DOHH2 (cell line): ENCODE results near the gene PORCN.

Experiments used
- H3F3A ChIP-seq: fragments of 200-600 bp; sonication (generic), shearing (Covaris generic); 2 replicates; pipeline ENCODE4 v1.6.0; 2016; ENCODE audit warnings: antibody characterized with exemption, mild to moderate bottlenecking; ENCODE audit not compliant: control insufficient read depth, insufficient read depth
- H3K27ac ChIP-seq: fragments of 200-600 bp; sonication (generic); 2 replicates; pipeline ENCODE4 v1.5.1; 2014; ENCODE audit warnings: low read depth, mild to moderate bottlenecking, low read length, moderate library complexity
- H3K27me3 ChIP-seq: fragments of 200-600 bp; sonication (generic); 2 replicates; pipeline ENCODE4 v1.6.1; 2014; ENCODE audit warnings: mild to moderate bottlenecking, low read length, mixed read lengths; ENCODE audit not compliant: control insufficient read depth
- H3K36me3 ChIP-seq: fragments of 200-600 bp; sonication (generic); 2 replicates; pipeline ENCODE4 v1.6.1; 2014; ENCODE audit warnings: mild to moderate bottlenecking, low read length, moderate library complexity, mixed read lengths; ENCODE audit not compliant: control insufficient read depth
- H3K4me1 ChIP-seq: fragments of 200-600 bp; sonication (generic); 2 replicates; pipeline ENCODE4 v1.6.1; 2014; ENCODE audit warnings: mild to moderate bottlenecking, low read length, mixed read lengths; ENCODE audit not compliant: control insufficient read depth
- H3K4me2 ChIP-seq: fragments of 200-600 bp; sonication (generic); 2 replicates; pipeline ENCODE4 v1.6.0; 2014; ENCODE audit warnings: mild to moderate bottlenecking, low read length, moderate library complexity
- H3K4me3 ChIP-seq: fragments of 200-600 bp; sonication (generic); 2 replicates; pipeline ENCODE4 v1.5.1; 2014; ENCODE audit warnings: mild to moderate bottlenecking, low read length, mixed read lengths
- H3K79me2 ChIP-seq: fragments of 200-600 bp; sonication (generic); 2 replicates; pipeline ENCODE4 v1.6.1; 2014; ENCODE audit warnings: mild to moderate bottlenecking, low read length, mixed read lengths; ENCODE audit not compliant: control insufficient read depth
- H3K9me2 ChIP-seq: fragments of 200-600 bp; sonication (generic); replicated peaks from 2 replicates; pipeline ENCODE4 v1.6.1; 2014; ENCODE audit warnings: mild to moderate bottlenecking, low read length, mixed read lengths; ENCODE audit not compliant: control insufficient read depth
- H3K9me3 ChIP-seq: fragments of 200-600 bp; sonication (generic); 2 replicates; pipeline ENCODE4 v1.6.1; 2014; ENCODE audit warnings: antibody characterized with exemption, low read length, mixed read lengths; ENCODE audit not compliant: control insufficient read depth, insufficient read depth
- H4K20me1 ChIP-seq: fragments of 200-600 bp; sonication (generic); 2 replicates; pipeline ENCODE4 v1.6.0; 2014; ENCODE audit warnings: low read depth, mild to moderate bottlenecking, antibody characterized with exemption, low read length, moderate library complexity; ENCODE audit not compliant: control insufficient read depth, insufficient read depth
- EZH2phosphoT487 ChIP-seq: fragments of 200-600 bp; sonication (generic); IDR thresholded peaks from 2 replicates; pipeline ENCODE4 v1.6.1; 2017; ENCODE audit warnings: borderline replicate concordance, mild to moderate bottlenecking, antibody characterized with exemption, low read length, moderate library complexity, mixed read lengths
- TF ChIP-seq, protein P1 (sequence below): fragments of 200-600 bp; sonication (generic); IDR thresholded peaks from one replicate; pipeline ENCODE4 v1.5.1; 2014; ENCODE audit warnings: antibody characterized with exemption, mild to moderate bottlenecking, low read depth, low read length; ENCODE audit not compliant: poor library complexity, severe bottlenecking

PORCN gene

DNA sequence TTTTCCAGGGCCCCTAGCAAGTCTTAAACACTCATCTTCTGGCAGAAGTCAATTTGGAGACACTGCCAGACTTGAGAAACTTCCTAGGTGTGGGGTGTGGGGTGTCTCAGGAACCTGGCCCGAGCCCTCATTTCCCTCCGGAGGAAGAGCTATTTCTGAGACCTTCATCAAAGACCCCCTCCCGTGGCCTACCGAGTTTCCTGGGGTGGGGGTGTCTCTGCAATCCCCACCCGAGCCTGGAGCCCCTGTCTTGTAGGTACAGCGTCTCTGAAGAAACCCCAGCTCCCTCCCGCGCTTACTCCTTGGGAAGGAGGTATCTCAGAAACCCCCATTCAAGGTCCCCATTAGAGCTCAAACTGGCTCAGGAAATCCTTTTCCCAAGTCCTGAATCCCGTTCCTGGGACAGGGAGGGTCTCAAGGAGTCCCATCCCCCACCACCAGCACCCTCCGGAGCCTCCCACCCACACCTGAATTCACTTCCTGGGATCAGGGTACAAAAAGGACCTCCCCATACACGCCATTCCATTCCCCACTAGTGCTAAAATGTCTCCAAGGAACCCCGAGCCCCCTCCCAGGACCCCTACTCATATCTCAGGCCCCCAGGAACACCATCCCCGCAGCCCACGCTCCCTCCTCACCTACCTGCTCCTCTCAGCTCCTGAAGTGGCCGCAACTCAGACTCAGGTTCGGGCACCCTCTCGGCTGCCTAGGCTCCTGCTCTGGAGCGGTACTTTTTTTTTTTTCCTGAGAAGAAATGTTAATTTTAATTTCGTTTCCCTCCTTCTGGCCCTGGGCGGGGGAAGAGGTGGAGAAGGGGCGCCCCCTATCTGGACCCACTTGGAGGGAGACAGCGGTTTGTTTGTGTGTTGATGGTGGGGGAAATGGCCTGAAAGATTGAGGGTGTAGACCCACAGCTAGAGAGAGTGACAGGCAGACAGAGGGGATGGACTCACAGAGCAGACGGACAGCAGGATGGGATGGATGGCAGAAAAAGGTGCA lies 39.8 kb upstream of the PORCN start:
- no peaks in the 10 kb centered on the region for H4K20me1 ChIP-seq
- H3K36me3 ChIP-seq = peaks cover 32% of the 10 kb centered on the region
- H3K4me3 ChIP-seq = peak overlapping the region; percentile 92
- no peaks in the 10 kb centered on the region for H3K9me2 ChIP-seq
- H3K27ac ChIP-seq = peak overlapping the region; percentile 66
- no peaks in the 10 kb centered on the region for H3K9me3 ChIP-seq
- H3K79me2 ChIP-seq = peaks cover 47% of the 10 kb centered on the region
- no peaks in the 10 kb centered on the region for H3F3A ChIP-seq
- TF ChIP-seq EZH2phosphoT487 = no peak
- TF ChIP-seq, protein P1, sequence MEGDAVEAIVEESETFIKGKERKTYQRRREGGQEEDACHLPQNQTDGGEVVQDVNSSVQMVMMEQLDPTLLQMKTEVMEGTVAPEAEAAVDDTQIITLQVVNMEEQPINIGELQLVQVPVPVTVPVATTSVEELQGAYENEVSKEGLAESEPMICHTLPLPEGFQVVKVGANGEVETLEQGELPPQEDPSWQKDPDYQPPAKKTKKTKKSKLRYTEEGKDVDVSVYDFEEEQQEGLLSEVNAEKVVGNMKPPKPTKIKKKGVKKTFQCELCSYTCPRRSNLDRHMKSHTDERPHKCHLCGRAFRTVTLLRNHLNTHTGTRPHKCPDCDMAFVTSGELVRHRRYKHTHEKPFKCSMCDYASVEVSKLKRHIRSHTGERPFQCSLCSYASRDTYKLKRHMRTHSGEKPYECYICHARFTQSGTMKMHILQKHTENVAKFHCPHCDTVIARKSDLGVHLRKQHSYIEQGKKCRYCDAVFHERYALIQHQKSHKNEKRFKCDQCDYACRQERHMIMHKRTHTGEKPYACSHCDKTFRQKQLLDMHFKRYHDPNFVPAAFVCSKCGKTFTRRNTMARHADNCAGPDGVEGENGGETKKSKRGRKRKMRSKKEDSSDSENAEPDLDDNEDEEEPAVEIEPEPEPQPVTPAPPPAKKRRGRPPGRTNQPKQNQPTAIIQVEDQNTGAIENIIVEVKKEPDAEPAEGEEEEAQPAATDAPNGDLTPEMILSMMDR = peak; percentile 68
- H3K27me3 ChIP-seq = no peaks in the 10 kb centered on the region
- peak overlapping the region; percentile 84 for H3K4me2 ChIP-seq
- H3K4me1 ChIP-seq = peaks cover 20% of the 10 kb centered on the region

DNA sequence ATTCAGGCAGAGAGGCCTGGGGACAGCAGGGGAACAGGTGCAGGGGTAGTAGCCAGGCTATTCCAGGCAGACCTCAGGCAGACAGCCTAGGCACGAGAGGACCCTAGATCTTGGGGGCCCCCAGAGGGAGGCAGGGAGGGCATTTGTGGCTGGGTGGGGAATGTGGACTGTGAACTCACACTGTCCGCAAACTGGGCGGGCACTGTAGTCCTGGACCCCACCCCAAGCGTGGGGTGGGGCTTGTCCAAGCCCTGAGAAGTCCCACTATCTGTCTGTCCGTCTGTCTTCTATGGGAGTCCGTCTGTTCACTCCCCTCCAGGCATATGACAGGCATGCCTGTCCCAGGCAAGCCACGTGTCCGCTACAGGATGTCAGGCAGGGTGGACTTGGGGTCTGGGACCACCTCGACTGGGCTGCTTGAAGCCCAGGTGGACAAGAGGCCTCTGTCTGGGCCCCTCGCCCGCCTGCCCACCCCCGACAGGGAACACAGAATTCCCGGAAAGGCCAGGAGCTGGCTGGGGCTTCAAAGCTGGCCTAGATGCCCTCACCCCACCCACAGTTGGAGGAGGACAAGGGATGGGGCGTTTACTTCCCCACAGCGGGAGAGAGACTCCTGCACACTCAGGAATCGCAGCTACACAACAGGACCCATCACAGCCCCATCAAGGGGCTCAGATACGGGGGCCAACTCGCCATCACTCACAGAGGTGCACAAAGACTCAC lies 38.5 kb upstream of the PORCN start, which contains the start of gene SLC38A5:
SLC38A5 (minus strand) TSS at position 151 of the 723 bp plus-strand sequence. CDS start 2,336 bp downstream, outside the sequence.
- peaks cover 27% of the 10 kb centered on the region for H3K4me1 ChIP-seq

DNA sequence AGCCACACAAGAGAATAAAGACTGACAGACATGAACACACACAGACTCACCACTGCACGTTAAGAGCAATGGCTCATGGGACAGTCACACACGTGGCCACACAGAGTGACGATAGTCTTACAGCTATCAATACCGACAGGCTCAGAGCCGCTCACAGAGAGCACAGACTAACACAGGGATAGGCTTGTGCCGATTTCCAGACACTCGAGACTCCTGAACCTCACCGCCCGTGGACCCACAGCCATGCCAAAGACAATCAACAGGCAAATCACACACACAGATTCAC lies 38.0 kb upstream of the PORCN start:
- Histone ChIP-seq H4K20me1 (no peaks in the 10 kb centered on the region), H3K27ac (no peak overlapping the region), H3K36me3 (peaks cover 23% of the 10 kb centered on the region), H3K4me2 (no peak overlapping the region), H3K9me3 (no peaks in the 10 kb centered on the region), H3K4me1 (peaks cover 27% of the 10 kb centered on the region), H3K79me2 (peaks cover 50% of the 10 kb centered on the region), H3F3A (no peaks in the 10 kb centered on the region), H3K9me2 (no peaks in the 10 kb centered on the region), H3K4me3 (no peak overlapping the region), H3K27me3 (no peaks in the 10 kb centered on the region)
- TF ChIP-seq, protein P1 = no peak
- TF ChIP-seq EZH2phosphoT487 = no peak

More for the DNA sequence above, 38.5 kb upstream of the PORCN start, which contains the start of gene SLC38A5:
- TF ChIP-seq, protein P1 = no peak
- no peak for TF ChIP-seq EZH2phosphoT487
- no peaks in the 10 kb centered on the region for H4K20me1 ChIP-seq
- H3K27ac ChIP-seq = peak within 1 kb of the TSS; percentile 66
- H3K9me2 ChIP-seq = no peaks in the 10 kb centered on the region
- no peaks in the 10 kb centered on the region for H3F3A ChIP-seq
- H3K9me3 ChIP-seq = no peaks in the 10 kb centered on the region
- no peaks in the 10 kb centered on the region for H3K27me3 ChIP-seq
- peaks cover 28% of the 10 kb centered on the region for H3K36me3 ChIP-seq
- peak within 1 kb of the TSS; percentile 92 for H3K4me3 ChIP-seq
- H3K4me2 ChIP-seq = peak within 1 kb of the TSS; percentile 84
- peaks cover 51% of the 10 kb centered on the region for H3K79me2 ChIP-seq
